HG03575 (cell line): ENCODE data around the gene ALDH1B1.

ENCODE experiments used
- ATAC-seq: cut with Tn5 transposase; IDR thresholded peaks from one replicate; pipeline ENCODE4 v1.9.1; 2021; ENCODE audit not compliant: unreplicated experiment, insufficient number of reproducible peaks, low FRiP score; ENCODE audit errors: extremely low read depth

Gene ALDH1B1

DNA sequence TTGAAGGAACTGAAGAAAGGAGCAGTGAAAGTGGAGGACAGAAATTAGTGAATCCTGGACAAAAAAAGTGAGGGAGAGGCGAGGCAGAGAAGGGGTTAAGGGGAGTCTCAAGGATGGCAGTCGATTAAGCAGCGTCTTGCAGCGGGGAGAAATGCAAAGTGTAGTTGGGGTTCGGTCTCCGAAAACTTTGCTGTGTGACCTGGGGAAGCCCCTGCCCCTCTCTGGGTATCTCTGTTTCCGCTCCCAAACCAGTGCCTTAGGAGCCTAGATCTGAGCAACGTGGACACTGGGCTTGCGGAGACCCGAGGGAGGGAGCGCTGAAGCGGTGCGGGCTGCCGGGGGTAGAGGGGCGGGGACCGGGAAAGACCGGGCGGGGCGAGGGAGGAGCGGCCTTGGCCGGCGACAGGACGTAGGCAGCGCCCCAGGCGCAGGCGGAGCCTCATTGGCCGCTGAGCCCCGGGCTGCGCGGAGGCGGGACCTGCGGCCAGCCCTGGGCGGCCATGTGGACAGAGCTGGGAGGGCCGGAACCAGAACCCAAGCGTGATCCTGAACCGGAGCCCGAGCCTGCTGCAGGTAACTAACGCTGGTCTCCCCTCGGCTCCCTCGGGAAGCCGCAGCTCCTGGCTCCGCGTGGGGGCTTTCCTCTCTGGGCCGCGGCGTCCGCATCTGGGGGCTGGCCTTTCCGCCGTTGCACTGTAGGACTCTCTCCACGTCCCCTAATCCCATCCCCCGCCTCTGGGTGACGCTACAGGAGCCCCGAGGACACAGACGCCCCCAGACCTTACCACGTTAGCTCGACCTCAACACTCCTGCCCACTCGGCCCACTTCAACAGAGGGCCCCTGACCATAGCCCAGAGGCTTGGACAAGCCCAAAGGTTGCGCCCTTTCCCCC, at the start of gene ALDH1B1:
TSS of gene ALDH1B1 (plus strand) at position 468 of the 893 bp plus-strand sequence. CDS start 3,047 bp downstream, outside the sequence.
- peak; percentile 86 for ATAC-seq

DNA sequence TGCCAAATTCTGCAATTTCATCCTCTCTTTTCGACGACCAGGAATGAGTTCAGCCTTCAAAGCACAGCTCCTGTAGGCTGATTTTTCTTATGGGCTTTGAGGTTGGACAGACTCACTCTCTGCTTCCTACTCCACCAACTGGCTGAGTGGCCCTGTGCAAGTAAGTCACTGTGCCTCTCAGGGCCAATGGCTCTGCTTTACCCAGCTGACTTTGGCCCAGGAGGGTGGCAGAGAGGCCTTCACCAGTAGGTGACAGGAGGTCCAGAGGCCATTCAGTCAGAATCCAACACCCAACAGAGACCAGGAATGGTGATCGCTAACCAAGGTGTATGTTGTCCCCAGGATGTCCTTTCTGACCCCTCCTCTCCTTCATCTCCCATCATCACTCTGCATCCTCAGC, 49.5 kb upstream of the ALDH1B1 start:
- ATAC-seq = no peak

DNA sequence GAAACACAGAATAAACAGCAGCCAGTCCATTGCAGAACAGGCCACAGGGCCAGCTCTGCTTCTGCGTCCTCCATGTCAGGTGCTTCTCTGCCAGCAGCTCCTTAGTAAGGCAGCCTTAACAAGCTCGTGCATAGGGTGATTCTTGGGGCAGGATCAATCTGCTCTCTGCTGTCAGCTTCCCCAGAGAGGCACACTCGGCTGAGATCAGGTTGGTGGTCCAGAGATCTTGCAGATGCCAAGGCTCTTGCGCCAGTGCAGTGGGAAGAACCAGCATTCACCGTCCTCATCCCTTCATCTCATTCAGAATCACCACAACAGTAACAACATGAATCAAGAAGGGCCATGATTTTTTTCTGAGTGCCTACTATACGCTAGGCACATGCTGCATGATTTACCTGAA, 49.0 kb upstream of the ALDH1B1 start:
- no peak for ATAC-seq

DNA sequence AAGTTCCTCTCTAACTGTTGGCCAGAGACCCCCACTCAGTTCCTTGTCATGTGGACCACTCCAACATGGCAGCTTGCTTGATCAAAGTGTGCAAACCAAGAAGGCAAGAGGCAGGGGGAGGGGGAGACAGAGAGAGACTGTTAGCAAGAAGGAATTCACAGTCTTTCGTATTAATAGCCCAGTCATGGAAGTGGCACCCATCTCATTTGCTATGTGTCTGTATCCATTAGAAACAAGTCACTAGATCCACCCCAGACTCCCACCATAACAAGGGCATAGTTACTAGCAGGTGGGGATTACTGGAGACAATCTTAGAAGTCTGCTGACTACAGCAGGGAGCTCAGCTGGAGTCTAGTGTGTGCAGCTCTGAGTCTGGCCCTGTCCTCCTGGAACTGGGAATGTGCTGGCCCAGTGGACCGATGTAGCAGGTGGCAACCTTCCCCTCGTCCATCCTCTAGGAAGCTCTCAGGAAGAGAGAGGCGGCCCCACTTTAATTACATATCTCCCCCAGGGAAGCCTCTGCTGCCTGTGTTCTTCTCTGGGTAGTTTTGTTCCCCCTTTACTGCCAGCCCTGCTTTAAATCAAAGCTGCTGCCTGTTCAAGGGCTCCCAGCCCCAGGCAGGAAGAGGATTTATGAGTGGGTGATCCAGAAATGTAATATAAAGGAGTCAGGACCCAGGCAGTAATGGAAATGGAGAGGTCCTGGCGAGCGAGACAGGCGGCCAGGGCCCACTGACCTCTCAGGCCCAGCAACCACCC, 47.8 kb upstream of the ALDH1B1 start:
- ATAC-seq = no peak

DNA sequence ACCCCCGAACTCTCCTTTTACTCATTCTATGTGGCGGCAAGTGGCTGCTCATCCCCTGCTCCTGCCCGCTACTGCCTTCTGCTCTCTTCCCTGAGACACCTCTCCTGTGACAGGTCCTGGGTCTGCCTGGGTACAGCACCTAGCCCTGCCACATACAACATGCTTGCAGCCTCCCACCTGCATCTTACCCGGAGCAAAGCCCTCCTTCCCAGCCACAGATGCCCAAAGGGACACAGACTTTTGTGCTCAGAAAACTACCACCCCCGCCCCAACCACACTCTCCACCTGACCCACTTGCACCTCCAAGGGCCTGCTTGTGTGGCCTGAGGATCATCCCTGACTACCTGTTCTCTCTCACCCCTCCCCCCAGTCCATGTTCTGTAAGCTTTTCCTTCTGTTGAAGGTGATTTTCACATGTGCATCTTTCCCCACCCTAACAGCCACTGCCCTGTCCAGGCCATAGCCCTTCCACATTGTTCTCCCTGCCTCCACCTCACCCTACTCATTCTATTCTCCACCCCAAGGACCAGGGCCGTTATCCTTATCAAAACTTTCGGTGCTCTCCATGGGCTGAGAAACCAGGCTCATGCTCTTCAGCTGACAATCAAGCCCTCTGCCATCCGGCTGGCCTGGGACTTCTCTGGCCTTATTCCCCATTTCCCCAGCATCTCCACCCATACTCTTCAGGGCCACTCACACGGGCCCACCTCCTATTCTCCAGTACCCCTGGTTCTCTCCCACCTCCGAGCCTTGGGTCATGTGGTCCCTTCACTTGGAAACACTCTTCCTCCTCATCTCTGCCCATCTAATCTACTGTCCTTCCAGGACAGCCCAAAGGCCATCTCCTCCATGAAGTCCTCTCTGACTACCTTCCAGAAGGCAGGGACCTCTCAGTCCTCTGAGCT, 46.4 kb upstream of the ALDH1B1 start:
- ATAC-seq = no peak

DNA sequence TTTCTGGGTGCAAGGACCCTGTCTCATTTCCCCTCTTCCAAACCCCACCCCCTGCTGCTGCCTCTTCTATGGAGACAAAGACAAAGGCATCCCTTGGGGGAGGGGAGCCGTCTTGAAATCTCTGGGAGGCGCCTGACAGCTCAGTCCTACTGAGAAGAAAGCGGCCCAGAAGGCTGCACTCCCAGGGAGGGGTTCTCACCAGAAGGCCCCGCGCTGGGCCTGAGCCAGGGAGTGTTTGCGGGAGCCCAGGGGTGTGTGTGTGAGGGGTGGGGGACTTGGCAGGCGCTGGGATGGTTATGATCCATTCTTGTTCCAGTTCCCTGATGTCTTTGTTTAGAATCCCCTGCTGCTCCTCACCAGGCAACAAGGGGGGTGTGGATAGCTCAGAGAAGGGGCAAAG, 45.7 kb upstream of the ALDH1B1 start:
- no peak for ATAC-seq

DNA sequence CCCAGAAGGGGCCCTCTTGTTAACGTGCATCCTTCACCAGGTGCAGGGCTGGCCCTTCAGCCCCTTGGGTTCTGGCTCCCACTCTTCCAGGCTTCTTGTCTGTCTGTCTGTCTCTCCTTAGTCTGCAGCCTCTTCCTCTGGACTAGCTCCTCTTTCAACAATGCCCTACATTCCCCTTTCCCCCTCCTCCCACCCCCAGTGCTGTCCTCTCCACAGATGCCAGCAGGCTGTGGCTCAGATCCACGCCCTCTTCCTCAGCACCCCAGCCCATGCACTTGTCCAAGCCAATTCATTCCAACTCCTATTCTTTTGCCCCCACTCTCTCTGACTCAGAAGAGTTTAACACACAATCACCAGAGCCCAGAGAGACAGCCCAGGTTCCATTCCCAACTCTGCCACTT, 45.2 kb upstream of the ALDH1B1 start:
- ATAC-seq = no peak

DNA sequence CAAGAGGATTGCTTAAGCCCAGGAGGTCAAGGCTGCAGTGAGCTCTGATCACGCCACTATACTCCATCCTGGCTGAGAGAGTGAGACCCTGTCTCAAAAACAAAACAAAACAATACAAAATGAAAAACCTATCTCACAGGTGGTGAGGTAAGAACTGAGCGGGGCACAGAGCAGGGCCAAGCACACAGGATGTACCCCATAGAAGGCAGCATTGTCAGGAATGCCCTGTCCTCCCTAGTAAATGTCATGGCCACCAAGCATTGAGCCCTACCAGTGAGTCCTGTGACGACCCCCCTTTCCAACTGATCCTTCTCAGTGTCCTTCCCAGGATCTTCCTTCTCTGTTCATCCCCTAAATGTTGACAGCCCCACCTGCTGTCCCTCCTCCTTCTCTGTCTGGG, 44.6 kb upstream of the ALDH1B1 start:
- no peak for ATAC-seq

DNA sequence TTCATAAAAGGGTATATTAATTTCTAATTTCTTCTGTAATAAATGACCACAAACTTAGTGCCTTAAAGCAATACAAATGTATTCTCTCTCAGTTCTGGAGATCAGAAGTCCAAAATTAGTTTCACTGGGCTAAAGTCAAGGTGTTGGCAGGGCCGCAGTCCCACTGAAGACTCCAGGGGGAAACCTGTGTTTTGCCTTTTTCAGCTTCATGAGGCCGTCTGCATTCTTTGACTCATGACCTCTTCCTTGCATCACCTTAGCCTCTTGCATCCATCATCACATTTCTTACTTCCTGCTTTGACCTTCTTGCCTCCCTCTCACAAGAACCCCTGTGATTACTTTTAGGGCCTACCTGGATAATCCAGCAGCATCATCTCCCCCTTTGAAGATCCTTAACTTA, 42.0 kb upstream of the ALDH1B1 start:
- no peak for ATAC-seq

DNA sequence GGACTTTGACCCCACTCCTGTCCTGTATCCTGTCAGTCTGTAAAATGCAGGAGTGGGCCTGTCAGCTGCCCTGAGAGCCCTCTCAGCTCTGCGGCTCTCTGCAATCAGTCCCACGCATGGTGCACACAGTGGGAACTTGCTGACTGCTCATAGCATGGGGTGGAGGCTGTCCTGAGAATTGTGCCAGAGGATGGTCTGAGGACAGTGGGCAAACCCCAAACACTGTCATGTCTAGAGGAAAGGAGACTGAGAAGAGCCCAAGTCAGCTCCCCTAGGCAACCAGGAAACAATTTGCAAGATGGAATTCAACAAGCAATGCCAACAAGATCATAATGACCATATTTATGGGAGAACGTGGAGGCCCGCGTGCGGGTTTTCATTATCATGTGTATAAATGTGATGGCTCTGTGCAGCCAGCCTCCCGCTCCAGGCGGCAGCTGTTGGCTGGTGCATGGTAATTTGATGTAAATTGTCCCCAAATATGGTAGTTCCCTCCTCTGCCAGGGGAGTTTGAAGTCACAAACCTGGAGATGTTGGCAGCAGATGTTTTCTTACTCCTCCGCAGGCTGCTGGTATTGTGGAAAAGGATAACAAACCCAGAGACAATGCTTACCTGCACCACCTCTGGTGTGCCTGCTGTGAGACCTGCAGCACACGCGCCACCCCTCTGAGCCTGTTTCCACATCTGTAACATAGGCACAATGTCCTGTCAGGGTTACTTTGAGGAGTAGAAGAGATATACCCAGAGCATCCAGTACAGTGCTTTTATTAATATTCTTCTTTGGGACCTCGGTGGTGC, 39.8 kb upstream of the ALDH1B1 start:
- no peak for ATAC-seq

DNA sequence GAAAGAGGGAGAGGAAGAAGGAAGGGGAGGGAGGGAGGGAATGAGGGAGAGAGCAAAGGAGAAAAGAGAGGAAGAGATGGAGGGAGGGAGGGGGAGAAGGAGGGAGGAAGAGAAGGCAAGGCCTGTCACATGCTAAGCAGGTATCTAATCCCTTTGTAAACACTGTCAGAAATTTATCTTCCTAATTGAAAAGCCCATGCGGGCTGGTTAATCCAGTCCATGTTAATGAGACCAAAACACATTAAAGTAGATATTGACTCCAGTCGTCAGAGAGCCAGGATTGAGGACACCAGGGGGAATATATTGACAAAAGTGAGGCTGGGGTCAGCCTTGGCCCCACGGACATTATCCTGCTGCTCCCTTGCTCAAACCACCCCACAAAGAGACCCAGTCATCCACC, 37.4 kb upstream of the ALDH1B1 start:
- no peak for ATAC-seq

DNA sequence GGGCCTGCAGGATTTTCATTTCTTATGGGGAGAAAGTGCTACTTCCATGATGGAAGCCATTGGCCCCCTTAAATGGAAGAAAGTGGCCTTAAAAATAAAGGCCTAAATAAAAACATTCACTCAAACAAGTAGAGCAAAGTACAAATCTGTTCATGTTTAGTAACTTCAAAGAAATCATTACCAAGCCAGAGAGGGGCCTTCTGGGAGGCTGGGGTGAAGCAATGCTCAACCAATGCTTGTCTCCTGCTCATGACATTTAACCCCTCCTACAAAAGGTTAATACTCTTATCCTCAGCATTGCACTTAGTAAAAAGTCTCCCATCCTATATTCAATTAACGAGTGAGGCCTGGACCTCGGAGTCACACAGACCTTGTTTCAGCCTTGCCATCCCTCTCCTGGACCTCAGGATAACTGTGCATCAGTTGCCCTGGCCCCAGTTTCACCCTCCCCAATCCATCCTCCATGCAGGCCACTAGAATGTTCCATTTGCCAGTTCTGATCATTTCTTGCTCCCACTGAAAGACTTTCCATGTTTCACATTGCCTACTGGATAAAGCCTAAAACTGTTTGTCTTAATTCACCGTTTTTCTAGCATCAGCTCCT, 36.9 kb upstream of the ALDH1B1 start:
- no peak for ATAC-seq

DNA sequence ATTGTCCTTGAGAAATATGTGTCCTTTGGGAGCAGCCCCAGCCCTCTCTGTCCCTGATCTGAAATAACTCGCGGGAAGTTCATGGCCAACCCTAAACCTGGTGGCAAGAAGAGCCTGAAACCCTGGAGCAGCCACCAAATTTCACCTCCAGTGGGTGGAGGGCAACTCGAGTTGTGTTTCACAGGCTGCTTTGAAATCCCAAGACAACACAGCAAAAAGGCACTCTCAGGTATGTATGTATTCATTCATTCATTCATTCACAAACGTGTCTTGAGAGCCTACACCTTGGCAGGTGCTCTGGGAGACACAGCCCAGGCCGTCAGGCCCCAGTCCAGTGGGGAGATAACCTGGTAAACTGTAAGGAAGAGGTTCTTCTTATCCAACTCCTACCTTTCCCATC, 35.7 kb upstream of the ALDH1B1 start:
- no peak for ATAC-seq

DNA sequence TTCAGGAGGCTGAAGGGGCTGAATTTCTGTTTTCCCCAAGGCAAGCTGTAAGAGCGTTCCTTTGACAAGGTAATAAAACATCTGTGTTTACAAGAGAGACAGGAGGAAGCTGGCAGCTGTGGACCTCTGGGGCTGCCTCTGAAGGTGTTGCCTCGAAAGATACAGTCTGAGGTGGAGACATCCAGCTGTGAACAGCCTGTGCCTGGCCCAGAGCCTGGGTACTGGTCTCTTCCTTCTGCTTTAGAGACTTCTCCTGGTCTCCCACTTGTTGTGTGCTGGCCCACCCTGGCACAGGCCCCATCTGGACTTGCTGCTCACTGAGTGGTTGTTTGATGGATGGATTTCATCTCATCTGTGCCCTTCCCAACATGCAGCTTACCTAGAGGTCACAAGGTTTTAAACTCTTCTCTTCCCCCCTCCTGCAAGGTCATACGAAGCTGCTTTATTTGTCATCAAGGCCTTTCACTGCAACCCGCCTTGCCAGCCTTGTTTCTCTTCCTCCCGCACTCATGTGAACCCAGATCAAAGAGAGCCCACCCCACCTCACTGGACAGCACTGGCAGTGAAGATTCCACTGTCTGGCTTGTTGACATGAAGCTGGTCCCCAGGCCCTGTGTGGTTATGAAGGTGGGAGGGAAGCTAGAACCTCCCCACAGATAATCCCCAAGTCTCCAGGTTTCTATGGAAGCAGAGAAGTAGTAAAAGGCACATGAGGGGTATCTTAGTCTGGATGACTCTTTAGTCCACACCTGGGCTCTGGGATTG, 35.0 kb upstream of the ALDH1B1 start:
- no peak for ATAC-seq

DNA sequence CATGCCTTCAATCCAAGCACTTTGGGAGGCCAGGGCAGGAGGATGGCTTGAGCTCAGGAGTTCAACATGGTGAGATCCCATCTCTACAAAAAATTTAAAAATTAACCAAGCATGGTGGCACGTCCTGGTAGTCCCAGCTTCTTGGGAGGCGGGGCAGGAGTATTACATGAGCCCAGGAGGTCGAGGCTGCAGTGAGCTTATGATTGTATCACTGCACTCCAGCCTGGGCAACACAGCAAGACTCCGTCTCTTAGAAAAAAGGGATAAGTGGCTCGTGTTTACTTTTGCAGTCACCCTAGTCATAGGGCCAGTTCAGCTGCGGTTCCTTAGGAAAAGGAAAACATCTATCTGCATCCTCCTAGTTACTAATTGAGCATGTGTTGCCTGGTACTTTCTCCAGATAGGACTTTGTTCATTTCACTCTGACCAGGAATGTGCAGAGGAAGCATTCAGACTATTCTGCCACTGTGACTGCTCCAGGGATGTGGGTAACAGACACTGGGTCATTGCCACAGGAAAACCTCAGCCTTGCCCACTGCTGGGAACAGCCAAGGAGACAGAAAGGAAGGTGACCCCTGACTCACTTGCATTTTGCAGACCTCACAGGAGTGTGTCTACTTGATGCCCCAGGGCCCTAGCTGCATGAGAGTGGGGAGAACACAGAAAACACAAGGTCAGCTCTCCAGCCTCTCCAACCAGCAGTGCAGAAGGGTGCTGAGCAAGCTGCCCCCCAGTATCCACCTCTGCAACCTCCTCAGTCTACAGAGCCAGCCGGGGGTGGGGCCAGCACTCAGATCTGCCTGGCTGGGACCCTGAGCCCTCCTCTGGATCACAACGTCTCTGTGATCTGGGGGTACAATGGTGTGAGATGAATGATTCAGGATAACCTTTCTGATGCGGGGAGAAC, 33.9 kb upstream of the ALDH1B1 start:
- no peak for ATAC-seq

DNA sequence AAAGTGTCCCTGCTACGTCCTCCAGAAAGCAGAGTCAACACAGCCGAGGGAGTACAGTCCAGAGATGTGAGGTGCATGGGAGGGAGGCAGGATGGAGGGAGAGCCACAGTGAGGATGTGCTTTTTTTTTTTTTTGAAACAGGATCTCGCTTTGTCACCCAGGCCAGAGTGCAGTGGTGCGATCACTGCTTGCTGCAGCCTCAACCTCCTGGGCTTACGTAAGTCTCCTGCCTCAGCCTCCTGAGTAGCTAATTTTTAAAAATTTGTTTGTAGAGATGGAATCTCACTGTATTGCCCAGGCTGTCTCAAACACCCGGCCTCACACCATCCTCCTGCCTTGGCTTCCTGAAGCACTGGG, 33.2 kb upstream of the ALDH1B1 start:
- ATAC-seq = no peak
